Measurements from ENCODE around the gene LRP6.
"Not testable (repeated sequence)": the region's sequence is repeated elsewhere in the genome, so short reads cannot be mapped to it uniquely, and the experiment has no call there.

Gene LRP6

GRCh38 chr12:12171991-12172511 is 94.8 kb downstream of the LRP6 start:
- DNase-seq: no peak

- no peak for DNase-seq
Measured at GRCh38 chr12:12167847-12168246, 99.0 kb downstream of the LRP6 start.

GRCh38 chr12:12166751-12167150 is 100.1 kb downstream of the LRP6 start:
- no peak for DNase-seq

- no peak for DNase-seq
Measured at GRCh38 chr12:12159988-12160387, 106.9 kb downstream of the LRP6 start.

- DNase-seq: no peak
Measured at GRCh38 chr12:12158858-12159257, 108.0 kb downstream of the LRP6 start.

GRCh38 chr12:12157424-12157823 is 109.4 kb downstream of the LRP6 start:
- DNase-seq: no peak

GRCh38 chr12:12156828-12157227 is 110.0 kb downstream of the LRP6 start:
- DNase-seq: no peak

GRCh38 chr12:12156116-12156515 is 110.7 kb downstream of the LRP6 start:
- no peak for DNase-seq

GRCh38 chr12:12153596-12153995 is 113.2 kb downstream of the LRP6 start:
- DNase-seq: no peak

GRCh38 chr12:12147111-12147510 is 119.7 kb downstream of the LRP6 start:
- DNase-seq: no peak

- DNase-seq: not testable (repeated sequence)
Measured at GRCh38 chr12:12144531-12144930, 122.3 kb downstream of the LRP6 start.

GRCh38 chr12:12141000-12141399 is 125.8 kb downstream of the LRP6 start:
- no peak for DNase-seq

- no peak for DNase-seq
Measured at GRCh38 chr12:12138203-12139154, 128.4 kb downstream of the LRP6 start.

GRCh38 chr12:12133785-12134184 is 133.1 kb downstream of the LRP6 start:
- no peak for DNase-seq

GRCh38 chr12:12133259-12133658 is 133.6 kb downstream of the LRP6 start:
- no peak for DNase-seq

GRCh38 chr12:12128670-12129069 is 138.2 kb downstream of the LRP6 start:
- DNase-seq: no peak

GRCh38 chr12:12127304-12127703 is 139.5 kb downstream of the LRP6 start:
- no peak for DNase-seq

- no peak for DNase-seq
Measured at GRCh38 chr12:12126551-12126950, 140.3 kb downstream of the LRP6 start.

GRCh38 chr12:12123036-12123604 is 143.7 kb downstream of the LRP6 start:
- DNase-seq: no peak

- DNase-seq: no peak
Measured at GRCh38 chr12:12121061-12121460, 145.8 kb downstream of the LRP6 start.

GRCh38 chr12:12116677-12117076 is 150.2 kb downstream of the LRP6 start:
- DNase-seq: no peak

- DNase-seq: no peak
Measured at GRCh38 chr12:12115514-12115913, 151.3 kb downstream of the LRP6 start.

- DNase-seq: peak; percentile 25
Measured at GRCh38 chr12:12110923-12111555, 155.8 kb downstream of the LRP6 start.
